H4 (cell line): ENCODE measurements around the gene MED27. TPM values are rescaled to one million over a fixed set of nuclear protein-coding genes. Genes with fewer than 3 reads are reported as not detected.
A peak's percentile ranks its signal among the peaks of the same experiment; 100 is the strongest.

Source experiments
- DNase-seq: peaks from one replicate; pipeline ENCODE4 v3.0.0-alpha.2; 2015; ENCODE audit warnings: low spot score
- total RNA-seq: library from RNA; depleted of rRNA; stranded (reverse); fragments of >200 nt; shearing (Covaris generic); gene quantifications from 2 replicates; pipeline ENCODE4 v1.2.3, GENCODE V29; 2014

Gene MED27
- total RNA-seq, 1 experiment from 2014 or later = 40.5 TPM

GRCh38 chr9:131860430-131860829 is 219.2 kb downstream of the MED27 start:
- DNase-seq = no peak

GRCh38 chr9:131858147-131858546 is 221.5 kb downstream of the MED27 start:
- no peak for DNase-seq

GRCh38 chr9:131856105-131856504 is 223.6 kb downstream of the MED27 start:
- DNase-seq = no peak

- DNase-seq = no peak
These were observed 224.6 kb downstream of the MED27 start for GRCh38 chr9:131854896-131855613.

DNA sequence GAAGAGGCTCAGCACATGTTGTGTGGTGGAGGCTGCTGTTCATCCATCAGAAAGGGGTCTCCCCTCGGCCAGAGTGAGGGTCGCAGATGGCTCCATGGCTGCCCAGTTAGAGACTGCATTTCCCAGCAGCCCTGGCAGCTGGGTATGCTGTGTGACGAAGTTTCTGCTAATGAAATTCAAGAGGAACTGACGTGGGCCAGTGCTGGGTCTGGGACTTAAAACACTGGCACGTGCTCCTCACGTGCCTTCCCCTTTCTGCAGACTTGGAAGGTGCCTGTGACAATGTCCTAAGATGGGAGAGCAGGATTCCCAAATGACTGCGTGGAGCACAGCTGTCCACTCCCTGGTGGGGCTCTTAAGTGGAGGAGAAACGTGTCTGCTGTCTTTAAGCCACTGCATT is 225.3 kb downstream of the MED27 start:
- no peak for DNase-seq

GRCh38 chr9:131853434-131853833 is 226.2 kb downstream of the MED27 start:
- DNase-seq = no peak

DNA sequence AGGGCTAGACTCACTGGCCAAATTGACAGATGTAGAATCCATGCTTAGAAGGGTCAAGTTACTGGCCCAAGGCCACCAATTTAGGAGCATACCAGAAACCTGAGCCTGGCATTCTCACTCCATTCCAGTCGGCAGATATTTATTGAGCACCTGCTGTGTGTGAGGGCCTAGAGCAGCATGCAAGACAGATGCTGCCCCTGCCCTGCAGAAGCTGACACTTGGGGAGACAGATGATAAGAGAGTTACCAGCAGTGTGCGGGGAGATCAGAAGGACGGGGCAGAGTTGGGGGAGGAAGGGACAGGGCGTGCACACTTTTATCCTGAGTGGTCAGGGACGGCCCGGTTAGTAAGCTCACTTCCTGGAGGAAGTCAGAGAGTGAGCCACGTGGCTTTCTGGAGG is 228.3 kb downstream of the MED27 start:
- DNase-seq = no peak

DNA sequence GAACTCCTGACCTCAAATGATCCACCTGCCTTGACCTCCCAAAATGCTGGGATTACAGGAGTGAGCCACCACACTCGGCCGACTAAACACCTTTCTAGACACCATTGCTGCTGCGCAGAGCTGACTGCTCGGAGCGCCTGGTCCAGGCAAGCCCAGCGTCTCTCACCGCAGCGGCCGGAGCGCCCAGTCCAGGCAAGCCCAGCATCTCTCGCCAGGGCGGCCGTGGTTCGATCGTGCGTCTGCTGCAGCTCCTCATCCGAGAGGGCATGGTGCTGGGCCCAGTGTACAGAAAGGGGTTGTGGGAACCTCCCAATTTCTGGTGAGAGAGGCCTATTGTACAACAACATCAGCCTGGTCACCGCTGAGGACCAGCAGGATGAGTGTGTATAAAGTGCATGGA is 230.3 kb downstream of the MED27 start:
- DNase-seq = no peak

DNA sequence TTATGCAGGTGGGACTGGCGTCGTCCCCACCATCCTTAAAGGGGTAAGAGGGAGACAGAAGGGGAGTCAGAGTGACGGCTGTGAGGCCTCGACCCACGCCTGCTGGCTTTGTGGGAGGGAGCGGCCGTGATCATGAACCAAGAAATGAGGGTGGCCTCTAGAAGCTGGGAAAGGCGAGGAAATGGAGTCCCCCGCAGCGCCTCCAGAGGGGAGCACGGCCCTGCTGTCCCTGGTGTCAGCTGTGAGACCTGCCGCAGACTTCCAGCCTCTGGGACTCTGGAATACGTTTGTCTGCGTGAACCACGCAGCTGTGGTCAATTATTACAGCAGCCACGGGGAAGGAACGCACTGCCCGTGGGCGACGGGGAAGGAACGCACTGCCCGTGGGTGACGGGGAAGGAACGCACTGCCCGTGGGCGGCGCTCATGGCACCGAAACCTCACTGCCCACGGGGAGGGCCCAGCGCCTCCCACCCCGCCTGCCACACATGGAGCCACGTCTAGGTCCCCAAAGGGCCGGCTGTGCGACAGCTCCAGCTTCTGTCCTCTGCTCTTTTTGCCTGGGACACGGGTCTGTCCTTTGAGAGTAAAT is 231.0 kb downstream of the MED27 start:
- DNase-seq = no peak

DNA sequence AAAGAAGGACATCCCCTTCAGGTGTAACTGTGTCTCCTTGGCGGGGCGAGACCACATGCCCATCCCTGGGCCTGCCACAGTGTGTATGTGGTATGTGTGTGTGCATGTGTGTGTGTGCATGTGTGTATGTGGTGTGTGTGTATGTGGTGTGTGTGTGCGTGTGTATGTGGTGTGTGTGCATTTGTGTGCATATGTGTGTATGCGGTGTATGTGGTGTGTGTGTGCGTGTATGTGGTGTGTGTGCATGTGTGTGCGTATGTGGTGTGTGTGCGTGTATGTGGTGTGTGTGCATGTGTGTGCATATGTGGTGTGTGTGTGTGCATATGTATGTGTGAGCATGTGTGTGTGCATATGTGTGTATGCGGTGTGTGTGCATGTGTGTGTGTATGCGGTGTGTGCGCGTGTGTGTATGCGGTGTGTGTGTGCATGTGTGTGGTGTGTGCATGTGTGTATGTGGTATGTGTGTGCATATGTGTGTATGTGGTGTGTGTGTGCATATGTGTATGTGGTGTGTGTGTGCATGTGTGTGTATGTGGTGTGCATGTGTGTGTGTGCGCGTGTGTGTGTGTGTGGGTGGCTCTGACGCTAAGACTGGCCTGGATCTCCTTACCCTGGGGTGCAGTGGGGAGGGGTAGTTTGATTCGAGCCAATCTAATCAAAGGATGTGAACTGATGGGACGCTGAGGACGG is 231.9 kb downstream of the MED27 start:
- no peak for DNase-seq

GRCh38 chr9:131845305-131846298 is 234.1 kb downstream of the MED27 start:
- DNase-seq = no peak

- no peak for DNase-seq
These were observed 234.9 kb downstream of the MED27 start for GRCh38 chr9:131844745-131845118.

- DNase-seq = no peak
These were observed 235.5 kb downstream of the MED27 start for GRCh38 chr9:131843989-131844744.

GRCh38 chr9:131841765-131842318 is 237.8 kb downstream of the MED27 start:
- no peak for DNase-seq

DNA sequence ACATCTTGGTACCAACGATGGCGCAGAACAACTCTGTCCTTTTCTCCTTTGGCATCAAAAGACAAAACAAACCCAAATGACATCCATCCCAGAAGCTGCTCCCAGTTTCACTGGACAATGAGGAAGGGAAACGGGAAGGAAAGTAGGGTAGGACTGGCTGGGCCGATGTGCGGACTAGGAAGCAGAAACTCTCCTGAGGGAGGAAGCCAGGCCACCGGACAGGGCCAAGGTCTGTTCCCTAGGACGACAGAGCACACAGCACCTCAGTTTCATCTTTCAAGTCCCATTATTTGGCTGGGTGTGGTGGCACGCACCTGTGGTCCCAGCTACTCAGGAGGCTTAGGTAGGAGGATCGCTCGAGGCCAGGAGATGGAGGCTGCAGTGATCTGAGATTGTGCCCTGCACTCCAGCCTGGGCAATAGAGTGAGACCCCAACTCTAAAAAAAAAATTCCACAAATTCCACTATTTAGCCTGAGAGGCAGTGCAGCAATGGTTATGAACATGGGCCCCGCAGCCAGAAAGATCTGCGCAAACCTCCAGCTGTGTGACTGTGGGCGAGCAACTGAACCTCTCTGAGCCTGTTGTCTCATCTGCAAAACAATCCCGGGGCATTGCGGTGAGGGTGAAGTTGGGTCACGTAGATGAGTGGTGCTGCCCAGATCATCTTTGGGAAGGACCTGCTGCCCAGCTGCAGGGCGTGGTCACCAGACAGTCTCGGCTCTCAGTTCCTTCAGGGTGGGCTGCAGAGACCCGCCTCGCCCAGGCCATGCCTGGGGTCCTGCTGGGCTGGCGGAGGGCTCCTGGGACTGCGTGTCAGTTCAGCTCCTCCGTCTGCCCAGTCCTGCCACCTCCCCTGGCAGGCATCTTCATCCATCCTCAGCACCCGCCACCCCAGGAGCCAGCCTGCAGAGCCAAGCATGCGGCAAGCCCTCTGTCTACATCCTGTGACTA is 238.6 kb downstream of the MED27 start:
- DNase-seq = no peak

DNA sequence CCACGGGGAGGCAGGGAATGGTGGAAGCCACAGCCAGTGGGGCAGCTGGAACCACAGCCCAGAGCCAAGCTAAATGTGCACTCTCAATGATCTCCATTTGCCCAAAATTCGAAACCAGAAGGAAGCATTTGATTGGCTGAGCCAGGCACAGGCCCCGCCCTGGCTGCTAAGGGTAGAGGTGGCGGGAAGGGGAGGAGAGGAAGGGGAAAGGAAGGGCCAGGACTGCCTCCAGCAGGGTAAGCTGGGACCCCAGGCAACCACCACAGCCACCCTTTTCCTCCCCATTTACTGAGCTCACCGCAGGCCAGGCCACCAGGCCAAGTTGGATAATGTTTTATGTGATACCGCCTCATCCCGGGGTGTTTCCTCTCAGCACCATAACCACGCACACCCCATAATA is 239.4 kb downstream of the MED27 start:
- DNase-seq = no peak

GRCh38 chr9:131839281-131840084 is 240.2 kb downstream of the MED27 start:
- DNase-seq = peak; percentile 78

DNA sequence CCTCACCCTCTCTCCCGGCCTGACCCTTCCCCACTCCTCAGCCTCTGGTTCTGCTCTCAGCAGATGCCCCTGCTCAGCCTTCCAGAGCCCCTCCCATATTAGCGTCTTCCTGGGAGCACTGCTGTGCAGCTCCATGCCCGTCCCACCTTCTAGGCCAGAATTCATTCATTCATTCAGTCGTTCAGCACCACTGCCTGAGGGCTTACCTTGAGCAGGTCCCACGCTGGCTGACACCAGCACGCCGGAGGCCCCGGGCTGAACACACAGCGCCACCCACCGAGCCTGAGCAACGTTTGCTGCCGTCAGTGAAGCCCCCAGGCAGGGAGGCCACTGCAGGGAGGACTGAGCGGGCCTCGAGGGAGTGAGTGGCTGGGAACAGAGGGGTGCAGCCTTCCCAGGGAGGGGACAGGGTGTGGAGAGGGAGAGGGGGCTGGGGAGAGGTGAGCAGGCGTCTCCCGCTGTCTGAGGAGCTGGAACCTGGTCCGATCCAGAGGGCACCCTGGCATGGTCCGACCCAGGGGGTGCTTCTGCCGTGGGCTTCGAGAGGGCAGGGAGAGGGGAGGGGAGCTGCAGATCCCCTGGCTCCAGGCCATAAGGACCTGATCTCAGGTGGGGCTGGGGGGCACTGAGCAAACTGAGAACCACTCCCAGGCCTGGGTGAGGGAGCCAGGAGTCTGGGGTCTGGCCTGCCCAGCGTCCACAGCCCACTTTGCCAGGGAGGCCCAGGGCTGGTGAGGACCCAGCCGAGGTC is 241.0 kb downstream of the MED27 start:
- no peak for DNase-seq
